SK-N-MC (cell line): ENCODE results near the gene BPIFB1.

Source experiments
- EZH2 ChIP-seq: fragments of 200-600 bp; sonication (generic); IDR thresholded peaks from one replicate; pipeline ENCODE4 v1.6.1; 2017; ENCODE audit warnings: antibody characterized with exemption
- FOXP2 ChIP-seq: optimal IDR thresholded peaks from 2 replicates; pipeline ENCODE3; 2011; ENCODE audit warnings: mild to moderate bottlenecking, moderate library complexity; ENCODE audit not compliant: insufficient read depth; ENCODE audit errors: extremely low read length, control extremely low read depth
- POLR2AphosphoS5 ChIP-seq: IDR thresholded peaks from 2 replicates; pipeline ENCODE4 v1.6.1; 2012; ENCODE audit warnings: mild to moderate bottlenecking, low read depth, low read length, borderline replicate concordance

DNA sequence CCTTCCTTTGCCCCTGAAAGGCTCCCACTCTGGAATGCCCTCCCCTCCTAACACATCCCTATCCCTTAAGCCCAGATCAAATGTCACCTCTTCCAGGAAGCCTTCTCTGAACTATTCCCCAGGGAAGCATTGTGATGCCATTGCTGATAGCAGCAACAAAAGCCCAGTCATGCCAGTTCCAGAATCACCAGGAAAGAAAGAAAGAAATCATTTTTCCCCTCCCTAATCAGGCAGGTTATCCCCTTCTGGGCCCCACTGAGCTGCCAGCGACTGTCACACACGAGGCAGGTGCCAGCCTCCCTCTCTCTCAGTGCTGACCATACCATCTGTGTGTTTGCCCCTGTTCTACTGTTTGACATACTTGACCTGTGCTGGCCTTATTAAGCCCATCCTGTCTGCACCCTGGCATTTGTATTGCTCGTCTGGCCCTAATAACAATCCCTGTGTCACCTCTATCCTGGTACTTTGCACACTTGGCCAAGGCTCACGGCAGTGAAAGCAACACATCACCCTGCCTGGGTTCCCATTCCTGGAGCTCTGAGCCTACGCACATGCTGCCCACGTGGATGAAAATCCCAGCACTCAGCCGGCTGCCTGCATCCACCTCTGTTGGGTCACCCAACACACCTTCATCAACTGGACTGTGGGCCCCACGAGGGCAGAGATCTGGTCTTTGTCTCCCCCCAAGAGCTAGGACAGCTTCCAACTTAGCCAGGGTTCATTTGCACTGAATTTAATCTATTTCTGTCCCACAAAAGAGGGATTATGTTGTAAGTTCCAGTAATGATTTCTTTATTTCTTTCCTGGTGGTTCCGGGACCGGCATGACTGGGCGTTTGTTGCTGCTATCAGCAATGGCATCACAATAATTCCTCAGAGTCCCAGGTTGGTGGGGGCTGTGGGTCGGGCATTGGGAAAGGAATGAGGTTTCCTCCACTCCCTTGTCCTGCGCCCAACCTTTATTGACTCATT, 5.3 kb upstream of the BPIFB1 start:
- no peak for TF ChIP-seq POLR2AphosphoS5
- TF ChIP-seq EZH2: no peak
- no peak for TF ChIP-seq FOXP2
